COR-L47 (cell line): ENCODE results near the gene FOSL2.

ENCODE experiments used
- DNase-seq: peaks from one replicate; lab custom pipeline; 2025; lab: John Stamatoyannopoulos, UW

Gene FOSL2

DNA sequence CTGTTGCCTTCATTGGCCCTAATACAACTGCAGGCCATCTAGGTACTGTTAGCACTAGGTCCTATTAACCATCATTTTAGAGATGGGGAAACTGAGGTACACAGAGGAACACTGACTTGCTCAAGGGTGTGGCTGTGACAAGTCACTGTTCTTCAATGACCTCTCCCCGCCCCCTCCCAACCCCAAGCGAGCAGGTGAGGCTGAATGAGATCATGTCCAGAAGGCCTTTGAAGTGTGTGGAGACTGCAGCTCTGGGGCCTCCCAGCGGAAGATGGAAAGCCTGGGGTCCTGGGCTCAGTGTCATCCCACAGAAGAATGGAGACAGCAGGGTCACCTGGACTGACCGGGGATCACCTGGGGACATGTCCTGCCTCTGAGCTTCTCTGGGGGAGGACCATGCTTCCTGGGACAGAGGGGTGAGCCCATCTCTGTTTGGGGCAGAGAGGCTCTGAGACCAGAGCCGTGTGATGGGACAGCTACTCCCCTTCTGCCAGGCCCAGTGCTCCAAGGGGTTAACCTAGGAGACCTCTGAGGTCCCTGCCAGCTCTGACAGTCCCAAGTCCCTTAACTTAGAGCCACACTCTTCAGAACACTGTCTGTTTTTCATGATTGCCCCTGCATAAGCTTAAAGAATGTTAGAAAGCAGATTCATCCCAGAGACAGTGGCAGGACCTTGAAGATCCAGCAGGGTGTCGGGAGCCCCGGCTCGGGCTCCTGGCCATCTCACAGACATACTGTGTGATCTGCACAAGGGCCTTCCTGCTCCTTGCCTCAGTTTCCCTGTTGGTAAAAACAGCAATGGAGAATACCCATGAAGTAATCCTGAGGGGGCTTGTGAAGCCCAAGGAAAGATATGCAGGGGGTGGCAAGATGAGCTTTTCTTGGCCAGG, 16.7 kb upstream of the FOSL2 start:
- no peak for DNase-seq

DNA sequence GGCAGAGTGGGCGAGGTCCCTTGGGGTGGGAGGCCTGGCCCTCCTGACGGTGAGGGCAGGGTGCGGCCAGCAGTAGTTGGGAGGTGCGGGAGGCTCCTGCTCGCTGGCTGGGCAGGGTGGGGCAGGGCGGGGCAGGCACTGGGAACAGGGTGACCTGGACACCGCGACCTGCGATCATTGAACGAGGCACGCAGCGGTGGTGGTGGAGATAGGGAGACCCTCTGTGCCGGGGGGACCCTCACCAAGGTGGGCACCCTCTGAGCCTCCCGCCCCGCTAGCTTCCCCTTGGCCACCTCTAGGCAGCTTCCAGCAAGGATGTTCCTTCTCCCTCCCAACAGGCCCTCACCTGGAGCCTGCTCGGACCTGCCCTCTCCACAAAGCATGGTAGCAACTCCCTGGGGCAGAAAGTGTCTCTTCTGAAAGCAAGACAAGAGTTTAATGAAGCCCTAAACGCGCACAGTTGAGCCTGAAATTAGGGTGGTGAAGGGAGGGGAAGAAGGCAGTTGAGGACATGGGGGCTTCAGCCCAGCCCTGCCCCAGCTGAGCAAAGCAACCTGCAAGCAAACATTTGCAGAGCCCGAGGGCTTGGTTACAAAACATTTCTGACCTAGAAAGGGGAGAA, 15.4 kb upstream of the FOSL2 start:
- DNase-seq: no peak

DNA sequence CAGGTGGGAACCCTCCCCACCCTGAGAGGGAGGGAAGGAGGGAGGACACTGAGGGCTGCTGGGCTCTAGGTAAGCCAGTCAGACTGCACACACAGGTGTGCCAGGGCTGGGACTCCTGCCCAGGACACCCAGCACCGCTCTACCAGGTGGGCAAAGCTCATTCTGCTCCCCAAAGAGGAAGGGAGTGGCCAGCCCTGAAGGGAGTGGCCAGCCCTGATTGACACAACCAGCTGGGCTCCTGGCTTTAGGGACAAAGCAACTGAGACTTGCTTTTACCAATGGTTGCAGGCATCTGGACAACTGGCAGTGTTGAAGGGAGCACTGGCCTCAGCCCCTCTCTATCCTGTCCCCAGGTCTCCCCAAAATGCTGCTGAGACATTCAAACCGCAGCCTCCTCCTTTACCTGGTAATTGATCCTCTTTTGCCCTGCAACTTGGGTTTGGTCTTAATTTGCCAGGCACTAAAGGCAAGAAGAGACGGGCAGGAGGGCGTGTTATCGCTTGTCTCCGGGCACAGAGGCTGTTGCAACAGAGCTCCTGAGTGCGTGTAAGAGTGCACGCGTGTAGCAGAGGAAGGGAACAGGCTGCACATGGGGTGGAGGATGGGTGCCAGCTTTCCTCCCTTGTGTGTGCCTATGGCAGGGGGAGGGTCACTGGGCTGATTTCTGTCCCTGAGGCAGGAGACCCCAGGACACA, 14.5 kb upstream of the FOSL2 start:
- no peak for DNase-seq

DNA sequence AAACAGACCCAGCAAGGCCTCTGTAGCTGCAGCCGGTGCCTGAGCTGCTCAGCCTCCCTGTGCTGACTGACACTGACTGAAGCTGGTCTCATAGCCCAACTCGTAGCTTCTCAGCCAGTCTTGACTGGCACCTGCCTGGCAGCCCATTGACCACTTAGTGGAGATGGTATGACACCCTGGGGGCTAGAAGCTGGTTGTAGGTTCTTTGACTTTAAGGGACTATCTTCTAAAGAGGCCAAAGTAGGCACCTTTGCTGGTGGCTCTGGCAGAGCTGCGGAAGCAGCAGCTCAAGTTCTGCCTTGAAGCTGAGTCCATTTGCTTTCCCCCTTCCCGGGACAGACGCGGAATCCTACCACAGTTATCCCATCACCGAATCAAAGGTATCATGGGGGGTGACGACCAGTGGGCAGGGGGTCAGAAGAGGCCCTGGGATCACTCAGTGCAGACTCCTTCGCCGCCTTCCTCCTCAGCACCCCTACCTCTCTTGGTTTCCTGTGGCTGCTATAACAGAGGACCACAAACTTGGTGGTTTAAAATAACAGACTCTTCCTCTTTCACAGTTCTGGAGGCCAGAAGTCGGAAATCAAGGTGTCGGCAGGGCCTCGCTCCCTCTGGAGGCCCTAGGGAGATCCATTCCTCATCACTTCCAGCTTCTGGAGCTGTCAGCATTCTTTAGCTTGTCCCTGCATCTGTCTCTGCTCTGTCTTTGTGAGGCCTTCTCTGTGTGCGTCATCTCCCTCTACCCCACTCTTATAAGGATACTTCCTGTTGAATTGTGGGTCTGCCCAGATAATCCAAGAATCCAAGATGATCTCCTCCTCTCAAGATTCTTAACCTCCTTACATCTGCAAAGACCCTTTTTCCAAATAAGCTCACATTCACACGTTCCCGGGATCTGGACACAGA, 13.7 kb upstream of the FOSL2 start:
- no peak for DNase-seq

DNA sequence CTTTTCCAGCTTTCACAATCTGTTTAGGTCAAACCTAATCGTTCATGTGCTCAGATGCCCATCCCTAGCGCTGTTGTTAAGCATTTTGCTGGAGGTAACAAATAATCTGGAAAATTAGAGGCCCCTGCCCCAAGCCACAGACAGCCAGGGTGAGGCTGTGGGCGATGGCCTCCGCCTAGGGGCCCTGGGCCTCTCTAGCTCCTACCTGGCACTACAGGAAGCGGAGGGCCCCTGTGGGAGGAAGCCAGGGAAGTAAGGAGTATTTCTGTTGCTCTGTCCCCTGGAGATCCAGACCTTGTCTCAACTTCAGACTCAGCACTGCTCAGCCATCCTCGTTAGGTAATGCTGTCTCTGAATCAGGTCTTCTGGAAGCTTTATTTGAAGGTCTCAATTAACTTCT, 12.4 kb upstream of the FOSL2 start:
- no peak for DNase-seq

DNA sequence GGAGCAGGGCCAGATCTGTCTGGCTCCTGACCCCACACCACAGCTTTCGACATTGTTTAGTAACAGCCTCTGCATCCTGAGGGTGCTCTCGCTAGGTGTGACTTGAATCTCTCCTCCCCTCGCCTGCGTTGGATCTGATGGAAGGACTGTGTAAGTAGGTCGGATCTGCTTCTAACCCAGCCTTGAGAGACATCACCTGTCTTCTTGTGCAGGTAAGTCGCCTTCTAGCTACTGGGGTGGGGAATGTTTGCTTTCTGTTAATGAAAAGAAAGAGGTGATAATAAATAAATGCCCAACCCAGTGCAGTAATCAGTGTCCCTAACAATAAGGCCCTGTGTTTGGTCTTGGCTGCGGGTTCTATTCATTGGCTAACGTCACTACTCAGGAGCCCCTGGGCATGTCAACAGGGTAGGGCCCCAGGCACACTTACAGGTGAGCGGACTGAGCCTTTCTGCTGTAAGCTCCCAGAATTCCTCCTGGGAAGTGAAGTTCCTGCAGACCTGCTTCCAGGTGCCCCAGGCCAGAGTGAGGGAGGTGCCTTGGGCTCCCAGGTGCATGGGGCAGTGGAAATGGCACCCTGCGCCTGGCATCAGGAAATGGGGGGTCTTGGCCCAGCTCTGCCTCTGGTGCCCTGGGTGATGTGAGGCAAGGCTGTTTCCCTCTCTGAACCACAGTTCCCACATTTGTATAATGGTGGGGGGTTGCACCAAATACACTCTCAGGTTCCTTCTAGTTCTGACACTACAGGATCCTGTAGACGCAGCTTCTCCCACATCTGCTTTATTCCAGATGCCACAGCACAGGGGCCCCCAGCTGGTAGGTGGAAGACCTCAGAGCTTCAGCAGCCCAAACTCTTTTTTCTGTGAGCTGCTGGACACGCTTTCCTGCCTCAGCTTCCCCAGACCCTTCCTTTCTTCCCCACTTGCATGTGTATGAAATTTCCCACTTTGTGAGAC, 11.2 kb upstream of the FOSL2 start:
- DNase-seq: no peak

DNA sequence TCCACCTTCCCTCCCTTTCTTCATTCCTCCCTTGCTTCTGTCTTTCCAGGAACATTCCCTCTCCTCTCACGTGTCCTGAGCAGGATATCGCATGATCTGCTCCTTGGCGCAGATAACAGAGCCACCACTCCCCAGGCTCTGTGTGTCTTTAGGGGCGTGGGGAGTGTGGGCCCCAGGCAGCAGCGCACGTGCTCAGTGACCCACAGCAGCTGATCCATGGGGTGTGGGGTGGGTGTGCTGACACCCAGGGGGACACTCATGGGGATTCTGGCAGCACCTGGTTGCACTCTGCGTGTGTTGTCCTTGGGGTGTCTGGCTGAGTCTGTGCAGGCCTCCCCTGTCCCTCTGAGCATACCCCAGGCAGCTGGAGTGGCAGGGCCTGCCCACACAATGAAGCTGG, 9.9 kb upstream of the FOSL2 start:
- no peak for DNase-seq

DNA sequence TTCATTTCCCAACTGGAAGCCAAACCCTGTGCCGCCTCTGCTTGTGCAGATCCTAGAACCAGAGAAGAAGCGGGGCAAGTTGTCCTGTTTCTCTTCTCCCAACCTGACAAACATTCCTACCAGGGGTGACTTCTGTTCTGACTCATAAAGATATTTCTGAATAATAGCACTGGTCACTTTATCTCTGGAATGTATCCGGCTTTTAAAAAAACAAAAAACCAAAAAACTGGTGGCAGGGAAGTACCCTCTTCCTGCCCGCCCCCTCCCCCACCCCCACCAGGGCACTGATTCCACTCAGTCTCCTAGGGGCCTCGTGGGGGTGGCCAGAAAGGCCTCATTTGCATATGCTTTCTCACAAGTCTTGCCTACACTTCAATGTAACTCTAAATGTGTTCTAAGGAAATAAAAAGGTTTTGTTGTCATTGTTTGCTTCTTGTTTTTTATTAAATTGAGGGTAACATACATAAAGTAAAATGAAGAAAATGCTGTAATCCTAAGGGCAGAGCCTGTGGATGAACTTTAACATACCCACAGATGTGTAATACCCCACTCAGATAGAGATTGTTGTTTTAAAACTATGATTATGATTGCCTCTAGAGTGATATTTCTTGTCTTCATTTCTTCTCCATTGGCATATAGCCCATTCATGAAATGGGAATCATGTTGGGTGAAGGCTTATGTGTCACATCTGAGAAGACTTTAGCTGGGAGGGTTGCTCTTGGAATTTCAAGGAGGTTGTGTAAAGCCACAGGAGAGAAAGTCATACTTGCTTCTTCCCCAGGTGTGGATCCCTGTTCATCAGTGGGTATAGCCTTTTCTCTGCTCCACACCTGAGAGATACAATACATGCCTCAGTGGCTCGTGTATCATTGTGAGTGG, 5.3 kb upstream of the FOSL2 start:
- DNase-seq: no peak

DNA sequence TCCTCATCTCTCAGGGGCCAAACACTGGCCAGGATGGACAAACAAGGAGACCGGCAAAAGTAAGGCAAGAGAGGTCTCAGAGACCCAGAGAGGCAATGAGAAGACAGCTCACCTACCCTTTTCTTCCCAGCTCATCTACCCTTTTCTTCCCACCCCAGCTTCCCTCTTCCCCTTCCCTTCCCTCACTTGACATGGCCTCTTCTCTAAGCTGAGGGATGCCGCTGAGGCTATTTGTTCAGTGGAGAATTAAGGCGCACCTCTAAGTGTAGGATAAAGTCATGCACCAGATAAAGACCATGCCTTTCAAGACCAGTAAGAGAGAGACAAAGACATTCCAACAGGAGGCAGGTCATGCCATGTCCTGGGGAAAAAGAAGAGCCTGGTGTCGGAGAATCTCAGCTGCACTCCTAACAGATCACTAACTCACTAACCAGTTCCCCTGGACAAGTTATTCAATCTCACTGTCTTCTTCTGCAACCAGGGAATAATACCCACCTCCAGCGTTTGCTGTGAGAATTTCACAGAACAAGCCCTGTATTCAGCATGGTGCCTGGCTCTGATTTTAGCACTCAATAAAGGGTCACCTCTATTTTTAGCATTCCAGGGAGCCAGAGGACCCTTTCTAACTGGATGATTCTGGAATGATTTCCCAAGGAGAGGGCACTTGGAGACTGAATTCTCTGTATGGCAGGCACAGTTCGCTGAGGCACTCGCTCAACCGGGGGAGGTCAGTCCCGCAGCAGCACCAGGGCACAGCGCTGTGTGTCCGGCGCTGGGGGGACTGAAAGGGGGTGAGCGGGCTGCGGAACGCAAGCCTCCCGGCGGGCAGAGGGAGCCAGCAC, 3.0 kb upstream of the FOSL2 start:
- DNase-seq: no peak

DNA sequence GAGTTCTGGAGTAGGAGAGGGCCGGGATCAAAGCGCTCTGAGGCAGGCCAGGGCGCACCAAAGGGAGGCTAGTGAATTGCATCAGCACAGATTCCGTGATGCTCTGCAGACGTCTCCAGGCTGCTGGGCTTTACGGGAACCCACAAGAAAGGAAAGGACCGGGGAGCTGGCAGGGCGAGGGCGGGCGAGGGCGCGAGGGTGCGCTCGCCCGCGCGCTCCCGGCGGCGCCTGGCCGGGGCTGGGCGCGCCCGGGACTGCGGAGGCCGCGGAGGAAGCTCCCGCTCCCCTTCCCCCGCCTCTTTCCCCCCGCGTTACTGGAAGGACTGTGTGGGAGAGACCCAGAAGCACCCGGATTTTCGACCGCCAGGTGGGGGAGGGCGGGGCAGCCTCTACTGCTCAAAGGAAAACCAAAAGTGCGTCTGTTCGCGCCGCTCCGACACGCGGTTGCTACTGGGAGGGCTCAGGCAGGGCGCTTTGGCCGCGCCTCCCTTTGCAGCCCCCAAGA, 2.4 kb upstream of the FOSL2 start:
- DNase-seq: peak; percentile 76

DNA sequence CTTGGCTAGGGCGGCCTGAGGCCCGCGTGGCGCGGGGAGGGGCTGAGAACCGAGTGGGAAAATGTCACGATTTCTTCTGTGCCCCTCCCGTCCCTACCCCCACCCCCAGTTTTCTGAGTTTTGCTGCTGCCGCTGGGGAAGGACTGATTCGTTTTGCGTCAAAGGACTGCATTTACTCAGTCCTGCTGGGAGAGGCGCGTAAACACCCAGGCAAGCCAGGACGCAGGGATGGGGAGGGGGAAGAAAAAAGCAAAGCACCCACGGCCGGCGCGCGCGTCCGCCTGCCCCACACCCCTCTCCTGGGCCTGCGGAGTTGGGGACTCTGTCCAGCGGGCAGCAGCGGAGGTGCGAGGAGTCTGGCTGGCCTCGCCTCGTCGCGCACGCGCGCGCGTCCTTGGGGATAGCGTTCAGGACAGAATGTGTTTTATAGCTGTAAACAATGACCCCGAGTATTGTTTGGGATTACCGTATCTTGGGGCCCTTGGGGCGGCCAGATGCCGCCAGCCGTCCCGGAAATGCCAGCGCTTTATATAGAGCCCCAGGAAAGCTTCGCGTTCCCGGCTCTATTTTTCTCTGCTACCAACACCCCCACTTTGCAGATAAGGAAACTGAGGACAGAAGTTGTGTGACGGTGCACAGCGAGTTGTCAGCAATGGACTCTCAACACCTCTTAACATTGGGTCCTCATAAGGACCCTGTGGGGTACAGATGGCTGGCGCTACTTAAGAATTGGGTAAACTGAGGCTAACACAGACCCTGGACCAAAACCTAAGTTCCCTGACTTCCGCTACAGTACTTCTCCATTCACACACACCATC, 1.7 kb upstream of the FOSL2 start:
- DNase-seq: peak; percentile 53

DNA sequence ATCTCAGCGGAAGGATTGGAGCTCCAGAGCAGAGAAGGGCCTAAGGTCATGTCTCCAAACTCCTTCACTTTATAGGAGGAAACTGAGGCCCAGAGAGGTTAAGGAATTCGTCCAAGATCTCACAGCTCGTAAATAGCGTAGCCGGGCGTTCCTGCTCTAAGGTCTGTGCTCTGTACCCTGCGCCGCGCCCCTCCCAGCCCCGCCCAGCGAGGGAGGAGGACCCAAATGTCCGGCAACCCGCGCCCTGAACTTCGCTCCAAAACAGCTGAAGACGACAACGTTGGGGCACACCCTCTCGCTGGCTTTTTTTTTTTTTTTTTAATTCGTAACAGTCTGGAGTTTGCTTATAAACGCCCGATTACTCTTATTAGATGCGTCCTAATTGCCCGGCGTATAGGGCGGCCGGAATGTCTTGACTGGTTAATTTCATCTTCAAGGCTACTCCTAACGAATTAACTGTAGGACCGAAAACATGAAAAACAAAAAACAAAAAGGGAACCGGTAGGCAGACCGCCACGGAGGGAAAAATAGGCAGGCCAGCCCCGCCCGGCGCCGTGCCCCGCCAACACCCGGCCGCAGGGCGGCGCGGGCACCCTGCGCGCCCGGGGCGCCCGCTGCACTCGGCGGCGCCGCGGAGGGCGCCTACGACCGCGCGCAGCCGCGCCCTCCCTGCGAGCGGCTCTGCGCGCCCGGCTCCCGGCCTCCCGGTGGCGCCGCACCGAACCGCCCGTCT, 928 bp upstream of the FOSL2 start:
- DNase-seq: peak; percentile 54

DNA sequence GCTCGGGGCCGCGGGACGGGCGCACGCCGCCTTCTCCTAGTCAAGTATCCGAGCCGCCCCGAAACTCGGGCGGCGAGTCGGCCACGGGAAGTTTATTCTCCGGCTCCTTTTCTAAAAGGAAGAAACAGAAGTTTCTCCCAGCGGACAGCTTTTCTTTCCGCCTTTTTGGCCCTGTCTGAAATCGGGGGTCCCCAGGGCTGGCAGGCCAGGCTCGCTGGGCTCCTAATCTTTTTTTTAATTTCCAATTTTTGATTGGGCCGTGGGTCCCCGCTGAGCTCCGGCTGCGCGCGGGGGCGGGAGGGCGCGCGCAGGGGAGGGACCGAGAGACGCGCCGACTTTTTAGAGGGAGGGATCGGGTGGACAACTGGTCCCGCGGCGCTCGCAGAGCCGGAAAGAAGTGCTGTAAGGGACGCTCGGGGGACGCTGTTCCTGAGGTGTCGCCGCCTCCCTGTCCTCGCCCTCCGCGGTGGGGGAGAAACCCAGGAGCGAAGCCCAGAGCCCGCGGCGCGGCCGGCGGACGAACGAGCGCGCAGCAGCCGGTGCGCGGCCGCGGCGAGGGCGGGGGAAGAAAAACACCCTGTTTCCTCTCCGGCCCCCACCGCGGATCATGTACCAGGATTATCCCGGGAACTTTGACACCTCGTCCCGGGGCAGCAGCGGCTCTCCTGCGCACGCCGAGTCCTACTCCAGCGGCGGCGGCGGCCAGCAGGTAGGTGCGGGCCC, 617 bp downstream of the FOSL2 start:
- DNase-seq: no peak

DNA sequence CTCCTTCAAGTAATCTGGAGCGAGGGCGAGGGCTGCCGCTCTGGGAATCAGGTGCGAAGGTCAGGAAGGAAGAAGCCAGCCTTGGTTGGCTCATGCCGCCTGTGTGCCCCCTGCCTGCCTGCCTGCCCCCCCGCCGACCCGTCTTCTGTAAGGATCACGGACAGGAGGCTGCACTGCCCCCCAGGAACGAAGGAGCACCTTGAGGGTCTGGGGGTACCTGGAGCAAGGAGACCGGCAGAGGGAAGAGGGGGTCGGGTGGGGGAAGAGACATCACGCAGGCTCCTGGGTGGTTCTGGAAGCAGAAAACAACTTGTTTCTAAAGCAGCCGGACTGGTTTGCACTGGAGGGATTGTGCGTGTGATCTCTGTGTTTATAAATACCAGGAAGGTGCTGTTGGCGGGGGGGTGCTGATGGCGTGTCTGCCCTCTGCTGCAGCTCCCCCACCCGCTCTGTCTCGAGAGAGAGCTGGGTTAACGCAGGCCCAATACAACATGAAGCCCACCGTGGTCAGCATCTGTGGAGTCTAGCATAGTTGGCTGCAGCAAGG, 1.7 kb downstream of the FOSL2 start:
- peak; percentile 25 for DNase-seq

DNA sequence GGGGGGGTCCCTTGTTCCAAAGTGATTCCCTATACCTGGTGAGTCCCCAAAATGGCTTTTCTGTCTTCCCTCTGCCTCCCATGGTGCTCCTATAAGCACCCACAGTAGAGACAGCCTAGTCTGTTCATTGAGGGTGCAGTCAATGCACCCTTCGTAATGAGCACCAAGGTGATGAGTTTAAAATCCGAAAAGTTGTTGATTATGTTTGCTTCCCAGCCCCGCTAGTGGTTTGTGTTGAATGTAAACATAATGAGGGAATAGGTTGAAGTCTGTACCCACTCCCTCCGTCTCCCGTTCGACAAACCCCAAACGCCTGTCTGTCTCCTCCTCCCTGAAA, 2.3 kb downstream of the FOSL2 start:
- no peak for DNase-seq
